CD4-positive, alpha-beta T cell treated with Interleukin-17A for 1 hour (primary cell): ENCODE measurements around the gene DPP4.

Source experiments
- DNase-seq: peaks from one replicate; pipeline ENCODE4 v3.0.0-alpha.2; 2020

Gene DPP4

DNA sequence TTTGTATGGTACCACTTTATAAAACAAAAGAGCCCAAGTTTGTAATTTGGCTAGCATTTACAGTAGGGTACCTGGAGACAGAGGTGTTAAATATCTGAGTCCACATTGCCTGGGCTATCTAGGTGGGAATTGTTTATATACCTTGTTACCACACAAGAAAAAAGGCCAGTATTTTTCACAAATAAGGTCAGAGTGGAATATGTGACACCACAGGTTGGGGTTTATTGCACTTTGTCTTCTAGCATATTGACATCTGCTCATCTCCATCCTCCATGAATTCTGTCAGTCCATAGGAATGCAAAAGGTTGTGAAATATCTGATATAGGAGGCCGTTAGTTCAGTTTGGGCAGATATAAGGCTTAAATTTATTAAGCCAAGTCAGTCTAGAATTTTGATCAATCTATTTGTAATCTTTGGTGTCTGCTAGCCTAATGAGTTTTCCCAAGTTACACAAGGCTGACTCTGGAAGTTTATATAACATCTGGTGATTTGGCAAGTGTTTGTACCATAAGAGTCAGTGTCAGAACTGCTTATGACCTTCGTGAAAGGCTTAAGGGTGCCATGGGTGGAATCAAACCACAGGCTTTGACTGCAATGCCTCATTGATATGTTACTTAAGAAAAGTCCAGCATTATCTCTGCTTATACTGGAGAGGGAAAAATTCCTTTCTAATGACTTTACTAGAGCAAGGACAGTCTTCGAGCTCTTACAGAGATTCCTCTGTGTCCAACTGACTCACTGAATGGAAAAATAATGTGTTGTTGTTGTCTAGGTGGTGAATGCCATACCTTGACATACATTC is 11.3 kb upstream of the DPP4 start:
- no peak for DNase-seq

GRCh38 chr2:162084536-162084935 is 10.5 kb upstream of the DPP4 start:
- DNase-seq = no peak

DNA sequence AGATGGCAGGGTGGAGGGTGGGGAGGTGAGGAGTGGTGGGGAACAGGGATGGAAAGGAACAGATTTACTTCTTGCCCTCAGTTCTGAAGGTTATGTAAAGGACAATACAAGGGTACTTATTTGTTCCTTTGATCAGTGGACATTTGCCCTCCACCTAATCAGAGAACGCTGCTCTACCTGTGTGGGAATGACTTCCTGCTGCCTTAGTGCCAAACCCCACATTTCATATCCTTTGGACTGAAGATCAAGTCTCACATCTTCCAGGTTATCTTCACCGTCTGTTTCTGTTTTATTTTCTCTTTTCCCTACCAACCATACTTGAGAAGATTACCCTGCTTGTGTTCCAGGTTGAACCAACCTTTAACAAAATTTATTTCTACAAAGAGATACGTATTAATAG is 8.7 kb upstream of the DPP4 start:
- DNase-seq = no peak

DNA sequence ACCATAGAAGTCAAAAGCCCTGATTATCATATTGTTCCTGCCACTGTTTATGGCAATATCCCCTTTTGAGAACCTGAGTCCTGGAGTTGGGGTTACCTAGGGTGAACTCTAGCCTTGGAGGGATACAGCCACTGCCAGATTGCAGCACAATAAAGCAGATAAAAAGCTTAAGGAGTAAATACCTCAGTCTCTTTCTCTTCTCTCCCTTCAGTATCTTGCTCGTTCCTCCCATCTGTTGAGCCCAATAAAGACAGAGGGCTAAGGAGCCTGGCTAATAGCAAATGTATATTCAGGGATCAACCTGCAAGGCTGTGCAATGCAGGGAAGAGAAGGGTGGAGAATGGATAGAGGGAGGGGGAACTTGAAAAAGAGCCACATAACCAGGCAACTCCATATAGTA is 8.0 kb upstream of the DPP4 start:
- DNase-seq = no peak

GRCh38 chr2:162079514-162079913 is 5.5 kb upstream of the DPP4 start:
- no peak for DNase-seq

GRCh38 chr2:162075689-162076132 is 1.7 kb upstream of the DPP4 start:
- no peak for DNase-seq

DNA sequence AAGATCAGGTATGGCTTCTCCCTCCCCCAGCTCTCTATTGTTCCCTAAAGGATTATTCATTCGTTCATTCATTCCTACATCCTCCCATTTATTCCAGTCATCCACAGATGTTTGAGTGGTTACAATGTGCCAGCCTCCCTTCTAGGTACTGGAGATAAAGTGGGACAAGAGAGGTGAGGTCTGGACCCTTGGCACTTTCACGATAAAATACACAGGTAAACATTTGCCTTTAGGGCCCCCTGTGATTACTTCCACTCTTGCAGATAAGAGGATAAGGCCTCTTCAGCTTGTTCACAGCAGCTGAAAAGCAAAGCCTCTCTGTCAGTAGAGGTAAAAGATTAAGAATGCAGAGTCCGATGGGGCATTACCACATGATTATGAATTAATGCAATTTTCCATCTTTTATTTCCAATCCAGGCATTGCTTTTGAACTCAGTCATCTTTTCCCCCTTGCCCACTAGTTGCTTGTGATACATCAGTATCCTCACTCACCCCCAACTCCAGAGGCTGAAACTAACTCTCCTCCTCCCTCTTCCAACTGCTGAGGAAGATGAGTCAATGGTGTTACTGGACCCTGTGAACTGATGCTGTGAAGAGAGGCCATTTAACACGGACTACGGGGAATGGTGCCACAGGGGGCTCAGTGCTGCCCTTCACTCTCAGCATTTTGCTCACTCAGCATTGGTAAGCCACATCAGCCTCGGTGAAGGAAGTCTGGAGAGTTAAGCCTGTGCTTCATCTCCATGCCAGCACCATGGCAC is 1.1 kb upstream of the DPP4 start:
- DNase-seq = no peak

DNA sequence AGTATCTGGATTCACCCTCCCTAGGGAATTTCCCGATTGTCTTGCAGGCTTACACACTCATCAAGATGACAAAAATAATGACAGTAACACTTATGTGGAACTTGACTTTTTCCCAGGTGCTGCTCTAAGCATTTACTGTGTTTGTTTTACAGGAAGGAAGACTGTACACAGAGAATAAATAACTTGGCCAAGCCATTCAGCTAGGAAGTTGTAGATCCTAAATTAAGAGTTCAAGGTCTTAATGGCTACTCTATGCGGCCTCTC is 549 bp upstream of the DPP4 start:
- DNase-seq = no peak

- DNase-seq = peak; percentile 14
These were observed 783 bp downstream of the DPP4 start for GRCh38 chr2:162072976-162073887.

DNA sequence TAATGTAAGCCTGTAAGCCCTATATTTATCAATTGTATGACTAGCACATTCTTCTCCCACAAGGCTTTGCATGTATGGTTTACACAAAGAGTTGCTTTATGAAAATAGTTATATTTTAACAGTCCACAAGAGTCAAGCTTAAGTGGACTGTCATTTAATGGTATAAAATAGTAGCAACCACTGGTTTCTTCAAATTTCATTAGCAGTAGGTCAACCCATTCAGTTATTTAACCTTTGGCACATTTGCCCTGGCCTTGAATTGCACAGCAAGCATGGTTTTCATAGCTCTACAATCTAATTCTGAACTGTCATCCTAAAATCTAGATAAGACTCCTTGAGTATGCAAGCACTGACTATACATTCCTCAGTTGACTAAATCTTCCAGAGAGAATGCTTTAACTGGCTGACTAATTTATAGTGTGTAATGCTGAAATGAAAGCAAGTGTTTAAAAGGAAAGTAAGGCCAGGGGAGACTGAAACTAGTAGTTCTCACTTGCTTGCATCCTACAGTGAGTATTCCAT is 1.8 kb downstream of the DPP4 start:
- DNase-seq = peak; percentile 25

- DNase-seq = no peak
These were observed 3.0 kb downstream of the DPP4 start for GRCh38 chr2:162071001-162071400.

GRCh38 chr2:162070228-162070936 is 3.6 kb downstream of the DPP4 start:
- DNase-seq = no peak

GRCh38 chr2:162069267-162069903 is 4.6 kb downstream of the DPP4 start:
- DNase-seq = no peak

DNA sequence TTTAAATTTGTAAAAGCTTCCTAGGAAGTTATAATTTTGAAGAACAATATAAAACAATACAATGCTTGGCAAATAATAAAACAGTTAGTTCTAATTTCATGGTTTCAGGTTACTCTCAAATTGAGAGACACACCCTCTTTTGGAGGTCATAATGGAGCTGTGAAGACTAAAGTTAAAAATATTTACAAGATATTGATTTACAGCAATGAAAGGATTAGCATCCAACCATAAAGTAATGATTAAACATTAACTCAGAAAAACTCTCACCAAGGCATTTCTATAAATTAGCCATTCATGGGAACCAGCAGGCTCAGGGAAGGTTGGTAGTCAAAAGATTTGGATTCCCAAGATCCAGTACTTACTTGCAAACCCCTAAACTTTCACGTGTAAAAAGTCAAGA is 6.4 kb downstream of the DPP4 start:
- DNase-seq = no peak

DNA sequence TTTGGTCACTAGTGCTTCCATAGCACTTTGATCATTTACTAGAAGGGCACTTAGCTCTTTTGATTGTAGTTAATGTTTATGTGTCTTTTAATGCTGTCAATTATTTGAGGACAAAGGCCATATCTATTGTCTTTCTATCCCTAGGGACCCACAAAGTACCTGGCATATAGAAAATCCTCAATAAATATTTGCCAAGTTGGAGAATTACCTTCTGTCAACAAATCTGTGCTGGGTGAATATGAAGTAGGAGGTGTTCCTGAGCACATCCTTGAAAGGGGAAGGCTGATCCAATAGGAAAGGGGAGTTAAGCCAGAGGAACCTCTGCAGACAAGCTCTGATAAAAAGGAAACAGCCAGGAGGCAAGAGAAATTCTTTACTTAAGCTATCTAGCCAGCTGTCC is 8.2 kb downstream of the DPP4 start:
- DNase-seq = no peak

GRCh38 chr2:162063899-162064298 is 10.1 kb downstream of the DPP4 start:
- DNase-seq = peak; percentile 38

- DNase-seq = no peak
These were observed 10.7 kb downstream of the DPP4 start for GRCh38 chr2:162063281-162063680.

- DNase-seq = no peak
These were observed 11.5 kb downstream of the DPP4 start for GRCh38 chr2:162062559-162062958.

DNA sequence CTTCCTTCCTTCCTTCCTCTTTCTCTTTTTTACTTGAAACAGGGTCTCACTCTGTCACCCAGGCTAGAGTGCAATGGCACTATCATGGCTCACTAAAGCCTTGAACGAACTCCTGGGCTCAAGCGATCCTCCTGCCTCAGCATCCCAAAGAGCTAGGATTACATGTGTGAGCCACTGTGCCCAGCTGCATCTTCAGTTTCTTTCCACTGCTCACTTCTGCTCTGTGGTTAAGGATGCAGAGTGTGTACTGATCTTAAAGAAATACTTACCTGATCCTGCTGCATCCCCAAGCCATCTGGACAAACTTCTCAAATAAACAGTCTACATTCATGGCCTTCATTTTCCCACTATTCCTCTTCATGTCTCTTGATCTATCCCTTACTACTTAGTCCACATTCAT is 13.0 kb downstream of the DPP4 start:
- no peak for DNase-seq

DNA sequence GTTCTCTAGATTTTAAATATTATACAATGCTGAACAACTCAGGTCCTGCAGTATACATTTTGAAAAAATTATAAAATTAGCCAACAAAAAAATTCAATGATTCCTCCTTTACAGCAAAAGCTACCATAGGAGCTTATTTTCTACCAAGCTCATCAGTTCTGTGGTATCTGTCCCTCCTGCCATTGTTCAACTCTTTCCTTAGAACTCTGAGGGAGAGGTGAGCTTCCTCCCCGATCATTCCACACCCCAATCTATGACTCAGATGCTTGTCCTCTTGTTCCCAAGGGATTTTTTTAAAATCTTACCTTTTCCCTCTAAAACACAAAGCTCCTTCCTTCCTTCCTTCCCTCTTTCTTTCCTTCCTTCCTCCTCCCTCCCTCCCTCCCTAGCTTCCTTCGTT is 13.5 kb downstream of the DPP4 start:
- no peak for DNase-seq

- DNase-seq = peak; percentile 27
These were observed 14.9 kb downstream of the DPP4 start for GRCh38 chr2:162058973-162059668.

GRCh38 chr2:162057426-162057825 is 16.6 kb downstream of the DPP4 start:
- DNase-seq = peak; percentile 21
